Endometrial microvascular endothelial cells (primary cell): ENCODE results near the gene HPSE2. TPM values are rescaled to one million over a fixed set of nuclear protein-coding genes. Genes with fewer than 3 reads are reported as not detected.

Source experiments
- in situ Hi-C: cut with HindIII; loops from 2 replicates; pipeline ENCODE4 v1.10.0; 2017; ENCODE audit warnings: low sequenced_read_pairs, low pct_unique_long_range_greater_than_20kb; ENCODE audit errors: inconsistent ontology term
- total RNA-seq: library from RNA; depleted of rRNA; stranded (reverse); fragments of >200 nt; gene quantifications from one replicate; pipeline ENCODE4 v1.2.3, GENCODE V29; 2015; ENCODE audit errors: inconsistent ontology term

Gene HPSE2
- total RNA-seq, 1 donor from 2014 or later = not detected

DNA sequence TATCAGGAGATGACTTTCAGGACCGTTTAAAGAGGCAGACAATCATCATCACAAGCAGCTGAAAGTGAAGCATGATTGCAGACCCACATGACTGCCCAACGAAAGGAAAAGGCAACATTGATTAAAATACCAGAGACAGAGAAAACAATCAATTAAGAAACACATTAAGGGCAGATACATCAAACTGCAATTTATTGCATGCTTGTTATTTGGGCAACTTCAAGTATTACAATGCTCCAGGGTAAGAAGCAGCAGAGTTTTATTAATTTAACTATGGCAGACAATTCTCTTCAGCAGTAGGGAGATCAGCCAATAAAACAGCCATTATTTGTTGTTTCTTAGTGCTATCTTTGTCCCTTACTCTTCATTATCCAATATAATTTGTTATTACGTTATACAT, 421.2 kb downstream of the HPSE2 start:
- in situ Hi-C loops = no loop called here

DNA sequence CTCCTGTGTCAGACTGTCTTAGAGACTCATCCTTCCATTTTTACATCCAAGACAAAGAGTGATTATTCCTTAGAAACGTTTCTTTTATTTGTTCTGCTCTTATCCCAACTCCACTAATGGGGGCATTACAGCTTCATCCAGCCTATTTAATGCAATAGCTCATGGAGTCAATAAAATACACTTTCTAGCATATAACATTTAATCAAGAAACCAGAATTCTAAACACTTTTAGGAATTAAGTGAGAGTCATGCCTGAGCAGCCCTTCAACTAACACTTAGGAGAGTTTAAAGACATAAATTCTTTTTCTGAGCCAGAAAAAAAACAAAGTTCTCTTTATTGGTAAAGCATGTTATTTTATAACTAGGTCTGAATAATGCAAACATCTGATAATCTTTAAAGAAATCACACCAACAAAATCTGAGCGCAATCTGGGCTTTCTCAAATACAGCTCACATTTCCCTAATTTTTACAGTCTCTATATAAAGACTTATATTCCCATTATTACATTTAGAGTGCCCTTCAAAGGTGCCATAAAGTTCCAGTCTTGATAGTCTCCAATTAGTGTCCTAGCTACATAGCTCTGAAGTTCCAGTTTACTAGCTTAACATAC, 427.3 kb downstream of the HPSE2 start:
- in situ Hi-C loops = no loop called here

DNA sequence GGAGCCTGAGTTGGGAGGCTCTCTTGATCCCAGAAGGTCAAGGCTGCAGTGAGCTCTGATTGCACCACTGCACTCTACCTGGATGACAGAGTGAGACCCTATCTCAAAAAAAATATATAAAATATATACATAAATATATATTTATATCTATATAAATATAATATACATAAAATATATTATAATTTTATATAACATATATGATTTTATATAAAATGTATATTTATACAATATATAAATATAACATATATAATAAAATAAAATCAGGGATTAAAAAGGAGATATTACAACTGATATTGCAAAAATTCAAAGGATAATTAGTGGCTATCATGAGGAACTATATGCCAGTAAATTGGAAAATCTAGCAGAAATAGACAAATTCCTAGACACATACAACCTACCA, 435.4 kb downstream of the HPSE2 start:
- in situ Hi-C loops = no loop called here

DNA sequence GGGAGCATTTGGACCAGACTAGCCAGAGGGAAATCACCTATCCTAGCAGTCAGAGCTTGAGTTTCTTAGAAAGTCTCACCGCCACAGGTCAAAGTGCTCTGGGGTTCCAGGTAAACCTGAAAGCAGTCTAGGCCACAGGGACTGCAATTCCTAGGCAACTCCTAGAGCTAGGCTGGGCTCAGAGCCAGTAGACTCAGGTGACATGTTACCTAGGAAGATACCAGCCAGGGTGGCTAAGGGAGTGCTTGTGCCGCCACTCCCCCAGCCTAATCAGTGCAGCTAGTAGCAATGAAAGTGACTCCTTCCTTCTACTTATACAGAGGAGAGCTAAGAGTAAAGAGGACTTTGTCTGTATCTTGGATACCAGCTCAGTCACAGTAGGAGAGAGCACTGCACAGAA, 440.2 kb downstream of the HPSE2 start:
- in situ Hi-C loops = no loop called here

DNA sequence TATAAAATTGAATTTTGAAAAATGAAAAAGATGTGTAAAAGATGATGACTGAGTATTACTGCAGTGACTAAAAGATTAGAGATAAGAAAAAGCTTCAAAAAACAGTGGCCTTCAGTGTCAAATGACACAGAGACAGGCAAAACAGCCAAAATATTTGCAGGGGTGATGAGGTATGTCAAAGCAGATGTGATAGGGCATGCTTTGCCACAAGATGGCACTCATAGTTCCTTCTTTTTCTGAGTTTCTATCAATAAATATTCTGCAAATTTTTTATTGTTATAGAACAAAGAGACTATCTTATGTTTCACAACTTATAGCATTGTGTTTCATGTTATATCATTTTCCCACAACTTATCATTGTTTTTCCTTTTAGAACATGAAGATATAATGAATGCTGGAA, 444.8 kb downstream of the HPSE2 start:
- in situ Hi-C loops = no loop called here

DNA sequence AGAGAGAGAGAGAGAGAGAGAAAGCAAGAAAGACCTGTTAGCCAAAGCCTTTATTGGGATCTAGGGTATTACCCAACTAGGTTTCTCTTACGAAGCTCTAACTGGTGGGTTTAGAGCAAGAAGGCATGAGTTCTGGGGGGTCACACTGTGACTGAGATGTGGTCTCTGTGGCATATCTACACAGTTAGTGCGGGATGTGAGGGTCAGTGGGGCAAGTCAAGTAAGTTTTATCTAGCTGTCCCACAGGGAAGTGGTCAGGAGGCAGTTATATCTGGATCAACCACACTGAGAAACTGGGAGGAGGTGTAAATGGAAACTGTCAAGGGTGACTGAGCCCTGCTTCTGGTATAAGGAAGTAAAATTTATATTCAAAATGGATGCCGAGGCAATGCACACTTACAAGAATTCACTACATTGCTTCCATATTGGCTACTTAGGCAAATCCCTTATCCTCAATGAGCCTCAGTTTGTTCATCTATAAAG, 457.3 kb downstream of the HPSE2 start:
- in situ Hi-C loops = no loop called here

DNA sequence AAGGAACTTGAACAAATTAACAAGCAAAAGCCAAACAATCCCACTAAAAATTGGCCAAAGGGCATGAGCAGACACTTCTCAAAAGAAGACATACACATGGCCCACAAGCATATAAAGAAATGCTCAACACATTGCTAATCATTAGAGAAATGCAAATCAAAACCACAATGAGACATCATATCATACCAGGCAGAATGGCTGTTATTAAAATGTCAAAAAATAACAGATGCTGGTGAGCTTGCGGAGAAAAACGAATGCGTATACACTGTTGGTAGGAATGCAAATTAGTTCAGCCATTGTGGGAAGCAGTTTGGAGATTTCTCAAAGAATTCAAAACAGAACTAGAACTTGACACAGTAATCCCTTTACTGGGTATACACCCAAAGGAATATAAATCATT, 477.2 kb downstream of the HPSE2 start:
- in situ Hi-C loops = no loop called here

DNA sequence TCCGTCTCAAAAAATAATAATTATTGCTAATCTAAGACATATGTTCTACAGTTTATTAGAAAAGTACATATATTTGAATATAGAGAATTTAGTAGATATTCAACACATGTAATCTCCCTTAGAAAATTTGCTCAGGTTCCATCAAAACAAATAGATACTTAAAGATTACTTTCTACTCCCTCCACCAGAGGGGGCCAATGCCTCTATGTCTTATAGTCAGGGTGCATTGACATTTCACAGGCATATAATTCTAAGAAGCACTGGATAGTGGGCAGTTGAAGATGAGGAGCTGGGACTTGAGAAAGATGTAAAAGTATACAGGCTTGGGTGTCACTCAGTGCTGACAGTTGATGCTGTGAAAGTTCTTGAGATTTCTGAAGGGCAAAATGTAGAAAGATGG, 487.4 kb downstream of the HPSE2 start:
- in situ Hi-C loops = no loop called here

DNA sequence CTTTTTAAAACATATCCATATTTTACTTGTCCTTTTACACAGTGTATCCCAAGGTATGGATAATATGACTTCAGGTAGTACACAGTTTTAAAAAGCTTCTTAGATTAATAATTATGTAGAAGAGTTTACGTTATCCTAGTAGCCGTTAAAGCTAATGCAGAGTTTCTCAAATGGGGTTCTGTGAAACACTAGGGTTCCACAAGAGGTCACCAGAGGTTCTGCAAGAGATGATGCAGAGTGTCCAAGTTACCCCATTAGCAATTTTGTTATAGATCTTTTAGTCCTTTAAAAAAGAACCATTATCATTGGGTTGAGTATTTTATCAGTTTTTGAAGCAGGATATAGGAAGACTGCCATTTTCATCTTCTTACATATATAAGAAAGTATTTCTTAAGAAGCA, 490.0 kb downstream of the HPSE2 start:
- in situ Hi-C loops = no loop called here

DNA sequence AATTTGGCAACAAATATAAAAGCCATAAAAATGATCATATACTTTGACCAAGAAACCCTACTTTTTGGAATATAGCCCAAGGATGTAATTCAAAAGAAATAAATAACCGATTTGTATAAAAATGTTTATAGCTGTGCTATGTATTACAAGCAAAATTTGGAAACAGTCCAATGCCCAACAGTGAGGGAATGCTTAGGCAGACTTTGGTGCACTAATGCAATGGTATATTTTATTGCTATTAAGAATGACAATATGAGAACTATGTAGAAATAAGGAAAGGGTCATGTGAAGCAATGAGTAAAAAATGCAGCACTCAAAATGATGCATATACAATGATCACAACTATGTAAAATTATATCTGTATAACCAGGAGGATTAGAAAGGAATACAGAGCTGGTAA, 515.1 kb downstream of the HPSE2 start:
- in situ Hi-C loops = no loop called here

DNA sequence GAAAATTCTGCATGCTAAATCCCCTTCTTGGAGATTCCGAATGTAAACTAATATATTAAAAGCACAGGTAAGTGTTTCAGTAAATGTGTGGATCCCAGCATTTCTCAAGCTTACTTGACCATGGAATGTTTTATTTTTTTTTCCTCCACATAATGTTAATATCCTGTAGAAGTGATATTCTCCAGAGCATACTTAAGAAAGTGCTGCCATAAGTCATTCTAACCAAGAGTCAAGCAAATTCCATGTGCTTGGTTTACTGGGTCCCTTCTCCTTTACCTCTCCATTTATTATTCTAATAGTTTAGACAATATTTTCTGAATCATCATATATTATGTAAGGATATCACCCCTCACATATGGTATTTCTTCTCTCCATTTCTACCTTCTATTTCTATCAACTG, 522.1 kb downstream of the HPSE2 start:
- in situ Hi-C loops = no loop called here

DNA sequence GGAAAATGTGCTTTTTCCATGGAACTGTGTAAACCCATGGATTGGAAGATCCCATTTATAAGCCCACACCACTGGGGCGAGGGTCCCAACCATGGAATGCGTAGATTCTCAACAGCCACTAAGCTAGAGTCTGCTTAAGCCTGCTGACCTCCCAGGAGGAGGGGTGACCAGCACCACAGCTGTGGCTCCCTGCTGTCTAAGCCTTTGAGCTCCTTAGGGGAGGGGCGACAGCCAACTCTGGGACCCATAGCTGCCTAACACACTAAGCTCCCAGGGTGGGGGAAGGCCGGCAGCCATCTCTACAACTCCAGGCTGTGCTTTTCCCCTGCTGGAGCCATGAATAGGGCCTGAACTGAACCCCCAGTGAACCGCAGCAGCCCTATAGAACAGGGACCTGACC, 539.1 kb downstream of the HPSE2 start:
- in situ Hi-C loops = no loop called here

DNA sequence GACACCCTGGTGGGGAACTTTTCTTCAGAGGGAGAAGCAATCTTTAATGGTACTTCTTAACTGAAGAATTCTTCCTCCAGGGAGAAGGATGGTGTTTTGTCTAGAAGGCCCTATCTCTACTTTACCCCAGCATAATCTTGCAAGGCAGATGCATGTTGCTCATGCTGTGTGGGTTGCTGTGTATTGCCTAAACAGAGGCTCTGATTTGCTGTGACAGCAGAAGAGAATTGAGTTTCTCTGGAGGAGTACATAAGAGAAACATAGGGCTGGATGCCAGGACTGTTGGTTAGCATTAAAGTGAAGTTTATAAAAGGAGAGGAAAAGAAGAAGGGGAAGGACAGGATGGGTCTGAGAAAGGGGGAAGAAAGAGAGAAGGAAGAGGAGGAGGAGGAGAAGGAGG, 540.8 kb downstream of the HPSE2 start:
- in situ Hi-C loops = no loop called here

DNA sequence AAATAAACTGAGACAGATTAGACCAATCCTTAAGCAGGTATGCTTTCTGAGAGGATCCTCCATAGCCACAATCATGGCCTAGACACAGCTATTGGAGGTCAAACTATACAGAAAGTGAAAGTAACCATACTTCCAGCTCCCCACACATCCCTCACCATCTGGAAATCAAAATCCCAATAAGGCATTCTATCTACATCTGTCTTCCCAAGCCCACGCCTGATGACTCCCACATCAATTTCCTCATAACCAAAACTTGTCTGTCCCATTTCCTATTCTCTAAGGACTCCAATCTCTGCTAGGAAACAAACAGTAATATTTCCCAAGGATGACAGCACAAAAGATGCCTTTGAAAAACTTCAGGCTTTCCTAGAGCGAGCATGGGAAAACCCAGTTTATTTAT, 541.6 kb downstream of the HPSE2 start:
- in situ Hi-C loops = no loop called here

DNA sequence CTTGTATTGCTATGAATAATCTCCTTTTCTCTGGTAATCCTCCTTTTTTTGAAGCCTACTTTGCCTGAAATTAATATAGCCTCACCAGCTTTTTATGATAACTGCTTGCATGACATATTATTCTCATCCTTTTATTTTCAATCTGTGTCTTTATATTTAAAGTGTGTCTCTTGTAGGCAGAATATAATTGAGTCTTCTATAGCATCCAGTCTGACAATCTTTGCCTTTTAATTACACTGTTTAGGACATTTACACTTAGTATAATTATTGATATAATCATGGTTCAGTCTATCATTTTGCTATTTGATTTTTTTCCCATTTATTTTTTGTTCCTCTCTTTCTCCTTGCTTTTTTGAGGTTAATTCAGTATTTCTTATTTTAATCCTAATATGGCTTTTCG, 548.0 kb downstream of the HPSE2 start:
- in situ Hi-C loops = no loop called here

DNA sequence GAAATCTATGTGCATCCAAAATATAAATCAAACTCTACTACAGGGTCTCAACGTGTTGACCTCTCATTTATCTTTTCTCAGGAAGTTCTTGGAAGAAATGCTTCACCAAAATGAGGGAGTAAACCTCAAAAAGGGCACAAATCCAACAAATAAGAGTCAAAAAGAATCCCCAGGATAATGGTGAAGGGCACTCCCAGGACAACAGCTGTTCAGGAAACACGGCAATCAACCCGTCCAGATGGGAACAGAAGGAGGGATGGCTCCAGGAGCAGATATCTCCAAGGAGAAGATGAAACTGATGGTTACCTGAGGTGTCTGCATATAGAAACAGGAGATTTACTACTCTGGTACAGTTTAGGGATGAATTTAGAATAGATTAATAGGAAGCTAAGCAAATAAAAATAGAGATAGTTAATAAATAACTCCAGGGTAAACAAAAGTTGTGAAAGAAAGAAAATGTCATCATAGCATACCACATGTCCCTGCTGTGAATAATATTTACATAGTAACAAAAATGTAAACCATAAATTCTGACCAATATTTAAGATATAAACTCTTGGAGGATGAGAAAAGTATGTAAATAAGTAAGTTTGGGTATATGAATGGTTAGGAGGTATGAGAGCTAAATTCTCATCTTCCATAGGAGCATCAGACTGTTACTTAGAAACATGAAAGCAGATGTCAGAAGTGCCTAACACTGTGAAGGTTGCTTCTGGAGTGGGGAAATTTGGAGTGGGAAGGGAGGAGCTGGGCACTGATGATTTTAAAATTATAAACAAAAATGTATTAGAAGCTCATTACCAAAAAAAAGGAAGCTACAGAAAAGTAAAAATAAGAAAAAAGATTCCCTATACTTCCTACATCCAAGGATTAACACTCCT, 551.4 kb downstream of the HPSE2 start:
- in situ Hi-C loops = no loop called here

DNA sequence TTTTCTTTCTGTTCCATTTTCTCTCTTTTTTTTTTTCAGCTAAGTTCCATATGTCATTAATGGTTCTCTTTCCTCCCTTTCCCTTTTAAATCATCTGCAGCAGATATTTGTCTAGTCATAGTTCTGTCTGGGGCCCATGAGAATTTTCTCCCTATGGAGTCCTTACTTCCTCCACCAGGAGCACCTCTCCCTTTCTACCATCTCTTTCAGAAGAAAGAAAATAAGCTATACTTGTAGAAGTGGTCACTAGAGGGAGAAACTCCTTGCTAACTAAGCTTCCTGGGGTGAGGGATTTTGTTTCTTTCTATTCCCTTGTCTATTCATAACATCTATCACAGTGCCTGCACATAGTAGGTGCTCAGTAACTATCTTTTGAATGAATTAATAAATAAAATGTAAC, 558.8 kb downstream of the HPSE2 start:
- in situ Hi-C loops = no loop called here

DNA sequence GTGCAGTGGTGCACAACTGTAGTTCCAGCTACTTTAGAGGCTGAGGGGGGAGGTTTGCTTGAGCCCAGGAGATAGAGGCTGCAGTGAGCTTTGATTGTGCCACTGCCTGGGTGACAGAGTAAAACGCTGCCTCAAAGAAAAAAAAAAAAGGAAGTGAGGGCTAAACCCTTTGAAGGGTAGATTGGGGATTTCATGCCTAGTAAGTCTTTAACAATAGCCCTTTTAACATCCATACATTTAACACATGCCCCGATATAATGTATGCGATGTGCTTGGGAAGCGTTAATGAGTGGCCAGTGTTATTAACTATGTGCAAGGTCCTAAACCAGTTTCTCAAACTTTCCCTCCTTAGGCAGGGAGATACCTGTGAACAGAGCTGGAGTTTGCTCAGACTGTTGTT, 559.8 kb downstream of the HPSE2 start:
- in situ Hi-C loops = no loop called here

DNA sequence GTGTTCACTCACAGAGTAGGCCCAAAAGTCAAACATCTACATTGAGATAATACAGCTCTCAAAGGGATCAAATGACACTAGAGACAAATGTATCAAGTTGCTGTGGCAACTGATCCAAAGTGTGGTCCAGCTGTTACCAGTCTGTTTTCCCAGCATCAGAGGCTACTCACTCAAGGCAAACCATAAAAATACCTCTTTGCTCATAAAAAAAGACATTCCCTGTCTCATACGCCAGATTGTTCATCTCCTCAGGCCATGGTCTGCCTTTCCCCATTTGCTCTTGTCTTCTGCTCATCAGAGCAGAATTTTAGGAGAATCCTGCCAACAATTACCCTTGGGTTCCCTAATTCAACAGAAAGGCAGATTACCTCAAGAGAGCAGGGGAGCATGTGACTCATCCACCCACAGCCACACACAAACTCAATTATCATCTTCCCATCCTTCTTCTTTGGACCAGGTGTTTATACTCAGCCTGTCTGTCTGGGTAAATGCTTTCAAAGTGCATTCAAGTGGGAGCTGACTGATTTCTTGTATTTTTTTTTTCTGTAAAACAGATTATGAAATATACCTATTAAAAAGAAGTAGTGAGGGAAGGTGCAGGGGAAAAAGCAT, 562.4 kb downstream of the HPSE2 start:
- in situ Hi-C loops = no loop called here

DNA sequence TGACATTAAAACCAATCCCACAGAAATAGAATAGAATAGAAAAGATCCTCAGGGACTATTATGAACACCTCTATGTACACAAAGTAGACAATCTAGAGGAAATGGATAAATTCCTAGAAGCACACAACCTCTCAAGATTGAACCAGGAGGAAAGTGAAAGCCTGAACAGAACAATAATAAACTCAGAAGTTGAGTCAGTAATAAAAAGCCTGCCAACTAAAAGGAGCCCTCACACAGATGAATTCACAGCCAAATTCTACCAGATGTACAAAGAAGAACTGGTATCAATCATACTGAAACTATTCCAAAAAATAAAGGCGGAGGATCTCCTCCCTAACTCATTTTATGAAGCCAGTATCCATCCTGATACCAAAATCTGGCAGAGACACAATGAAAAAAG, 568.6 kb downstream of the HPSE2 start:
- in situ Hi-C loops = no loop called here
